Activated B cell treated with CpG ODN at 0.5 μM for 24 hours (primary cell): ENCODE results near the gene HDAC10. TPM values are rescaled to one million over a fixed set of nuclear protein-coding genes. Genes with fewer than 3 reads are reported as not detected.
A peak's percentile ranks its signal among the peaks of the same experiment; 100 is the strongest.

Experiments
- ATAC-seq: fragments of 200-7000 bp; cut with Tn5 transposase; one replicate; pipeline ENCODE4 v1.10.0; 2021; ENCODE audit warnings: low read depth, mild to moderate bottlenecking, moderate library complexity
- CTCF ChIA-PET: fragments of 350-600 bp; sonication (Branson Sonifier 250); formaldehyde crosslinking; loops from one replicate; lab custom pipeline; 2021; ENCODE audit warnings: antibody characterized with exemption; lab: Charles Lee
- POLR2A ChIA-PET: fragments of 350-600 bp; sonication (Branson Sonifier 250); formaldehyde crosslinking; loops from one replicate; lab custom pipeline; 2021; ENCODE audit warnings: antibody characterized with exemption; lab: Charles Lee
- DNase-seq: peaks from one replicate; pipeline ENCODE4 v3.0.0; 2022
- H3K27ac Mint-ChIP-seq: one replicate; pipeline ENCODE4 v1.8.0; 2020; ENCODE audit warnings: mixed read lengths
- H3K27me3 Mint-ChIP-seq: one replicate; pipeline ENCODE4 v1.8.0; 2021; ENCODE audit warnings: mixed read lengths
- H3K36me3 Mint-ChIP-seq: one replicate; pipeline ENCODE4 v1.8.0; 2021; ENCODE audit warnings: low read depth, mixed read lengths
- H3K4me1 Mint-ChIP-seq: one replicate; pipeline ENCODE4 v1.8.0; 2021; ENCODE audit warnings: mixed read lengths
- H3K4me3 Mint-ChIP-seq: one replicate; pipeline ENCODE4 v1.8.0; 2020; ENCODE audit warnings: mild to moderate bottlenecking, mixed read lengths
- H3K9me3 Mint-ChIP-seq: one replicate; pipeline ENCODE4 v1.8.0; 2020; ENCODE audit warnings: mixed read lengths
- CTCF ChIP-seq: fragments of 200-600 bp; IDR thresholded peaks from one replicate; pipeline ENCODE4 v1.8.0; 2022; ENCODE audit warnings: antibody characterized with exemption, mild to moderate bottlenecking
- intact Hi-C: fragments of 100-400 bp; cut with micrococcal nuclease; formaldehyde crosslinking; loops from one replicate; pipeline ENCODE4 v1.15.1; 2024
- total RNA-seq: library from RNA; stranded (reverse); gene quantifications from 2 replicates; pipeline ENCODE4 v1.2.3, GENCODE V29; 2022

The HDAC10 gene
- total RNA-seq, 1 donor from 2014 or later, result 68.2 TPM

- Mint-ChIP-seq H3K4me1 (peaks cover 41% of the 10 kb centered on the region), H3K27ac (peak overlapping the region; percentile 66), H3K9me3 (no peaks in the 10 kb centered on the region), H3K27me3 (no peaks in the 10 kb centered on the region), H3K4me3 (no peak overlapping the region), H3K36me3 (peaks cover 23% of the 10 kb centered on the region)
- ChIA-PET POLR2A (interaction anchor here (0.5 to 0.6 kb wide), 2 partner anchors 48 to 243 kb away, joined by 3 read pairs; no protein-coding TSS in a partner anchor), CTCF (no interaction called here)
- DNase-seq (no peak), ATAC-seq (no peak)
- no peak for TF ChIP-seq CTCF
- intact Hi-C loops, result loop anchor here (10.0 kb wide), 1 partner anchor 226 kb away; the partner anchor contains the start of gene SBF1
Observed at GRCh38 chr22:50248196-50249081, 2.6 kb downstream of the HDAC10 start.

- H3K4me3 Mint-ChIP-seq, result peak overlapping the region; percentile 38
- no peak for TF ChIP-seq CTCF
- peaks cover 48% of the 10 kb centered on the region for H3K4me1 Mint-ChIP-seq
- H3K9me3 Mint-ChIP-seq, result no peaks in the 10 kb centered on the region
- ChIA-PET CTCF (no interaction called here), POLR2A (interaction anchor here (0.6 kb wide), 1 partner anchor 49 kb away, joined by 3 read pairs; no protein-coding TSS in a partner anchor)
- H3K27ac Mint-ChIP-seq, result peak overlapping the region; percentile 66
- intact Hi-C loops, result loop anchor here (10.0 kb wide), 1 partner anchor 227 kb away; the partner anchor contains the start of gene SBF1
- ATAC-seq (no peak), DNase-seq (no peak)
- H3K27me3 Mint-ChIP-seq, result no peaks in the 10 kb centered on the region
- peaks cover 23% of the 10 kb centered on the region for H3K36me3 Mint-ChIP-seq
Observed at GRCh38 chr22:50247748-50248147, 3.3 kb downstream of the HDAC10 start.

- Mint-ChIP-seq H3K4me3 (peak overlapping the region; percentile 44), H3K36me3 (peaks cover 23% of the 10 kb centered on the region), H3K4me1 (peaks cover 56% of the 10 kb centered on the region), H3K27ac (no peak overlapping the region), H3K27me3 (no peaks in the 10 kb centered on the region), H3K9me3 (no peaks in the 10 kb centered on the region)
- CTCF ChIA-PET, result interaction anchor here (1.3 kb wide), 1 partner anchor 96 kb away, joined by 4 read pairs; no protein-coding TSS in a partner anchor
- DNase-seq, result no peak
- no peak for TF ChIP-seq CTCF
- no peak for ATAC-seq
- intact Hi-C loops, result loop anchor here (10.0 kb wide), 1 partner anchor 228 kb away; the partner anchor contains the start of gene SBF1
- POLR2A ChIA-PET, result interaction anchor here (0.5 to 1.8 kb wide), 6 partner anchors 14 to 294 kb away, joined by 3 to 4 read pairs (median 4); partner anchors contain the start of gene MAPK11
Observed at GRCh38 chr22:50246242-50247175, 4.6 kb downstream of the HDAC10 start.

- no peaks in the 10 kb centered on the region for H3K9me3 Mint-ChIP-seq
- ChIA-PET POLR2A (interaction anchor here (0.6 to 1.8 kb wide), 6 partner anchors 13 to 280 kb away, joined by 3 to 5 read pairs (median 4); partner anchors contain the start of genes MAPK11 and SCO2), CTCF (interaction anchor here (1.2 to 1.3 kb wide), 2 partner anchors 81 to 97 kb away, joined by 4 read pairs; no protein-coding TSS in a partner anchor)
- H3K36me3 Mint-ChIP-seq, result peaks cover 23% of the 10 kb centered on the region
- intact Hi-C loops, result loop anchor here (1.0 to 10.0 kb wide), 3 partner anchors 55 to 280 kb away; partner anchors contain the start of genes SBF1 and SCO2
- peaks cover 60% of the 10 kb centered on the region for H3K4me1 Mint-ChIP-seq
- H3K27ac Mint-ChIP-seq, result peak overlapping the region; percentile 100
- peak overlapping the region; percentile 100 for H3K4me3 Mint-ChIP-seq
- DNase-seq (no peak), ATAC-seq (peak; percentile 36)
- no peaks in the 10 kb centered on the region for H3K27me3 Mint-ChIP-seq
- no peak for TF ChIP-seq CTCF
Observed at GRCh38 chr22:50245214-50246072, 5.6 kb downstream of the HDAC10 start.
